WTC11 (cell line): ENCODE results near the gene LPP.

Source experiments
- ESRRA ChIP-seq: sonication (generic); formaldehyde crosslinking; IDR thresholded peaks from 2 replicates; pipeline ENCODE4 v1.8.1; 2022; ENCODE audit warnings: mild to moderate bottlenecking, missing genetic modification reagents, borderline replicate concordance
- JUN ChIP-seq: sonication (generic); formaldehyde crosslinking; IDR thresholded peaks from 2 replicates; pipeline ENCODE4 v1.8.0; 2023; ENCODE audit warnings: mild to moderate bottlenecking, missing genetic modification reagents
- OVOL2 ChIP-seq: fragments of 250-450 bp; sonication (Bioruptor Pico); IDR thresholded peaks from 2 replicates; pipeline ENCODE4 v1.9.0; 2021; ENCODE audit warnings: mild to moderate bottlenecking, borderline replicate concordance
- TF ChIP-seq, protein P1 (sequence below): sonication (generic); formaldehyde crosslinking; IDR thresholded peaks from 2 replicates; pipeline ENCODE4 v1.8.1; 2022; ENCODE audit warnings: low read depth, missing genetic modification reagents, borderline replicate concordance
- TF ChIP-seq, protein P2 (sequence below): fragments of 250-450 bp; sonication (Bioruptor Pico); IDR thresholded peaks from 2 replicates; pipeline ENCODE4 v1.8.0; 2021; ENCODE audit warnings: mild to moderate bottlenecking
- TF ChIP-seq, protein P3 (sequence below): fragments of 200-600 bp; IDR thresholded peaks from 2 replicates; pipeline ENCODE4 v1.8.0; 2022; ENCODE audit warnings: antibody characterized with exemption

DNA sequence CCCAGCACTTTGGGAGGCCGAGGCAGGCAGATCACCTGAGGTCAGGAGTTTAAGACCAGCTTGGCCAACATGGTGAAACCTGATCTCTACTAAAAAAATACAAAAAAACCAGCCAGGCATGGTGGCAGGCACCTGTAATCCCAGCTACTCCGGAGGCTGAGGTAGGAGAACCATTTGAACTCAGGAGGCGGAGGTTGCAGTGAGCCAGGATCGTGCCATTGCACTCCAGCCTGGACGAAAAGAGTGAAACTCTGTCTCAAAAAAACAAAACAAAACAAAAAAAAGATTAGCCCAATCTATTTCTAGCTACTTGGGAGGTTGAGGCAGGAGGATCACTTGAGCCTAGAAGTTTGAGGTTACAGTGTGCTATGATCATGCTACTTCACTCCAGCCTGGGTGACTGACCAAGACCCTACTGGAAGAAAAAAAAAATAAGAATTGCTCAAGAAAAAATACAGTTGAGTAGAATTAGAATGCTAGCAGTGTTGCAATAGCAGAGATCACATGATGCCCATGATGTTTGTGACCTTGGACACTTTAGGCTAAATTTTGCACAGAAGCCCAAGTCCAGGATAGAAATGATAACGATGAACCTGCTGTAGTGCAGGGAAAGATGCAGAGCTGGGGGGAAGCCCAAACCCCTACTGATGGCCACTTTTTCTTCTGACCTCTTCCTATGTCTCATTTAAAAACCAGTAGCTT, 162.2 kb downstream of the LPP start:
- TF ChIP-seq, protein P1, sequence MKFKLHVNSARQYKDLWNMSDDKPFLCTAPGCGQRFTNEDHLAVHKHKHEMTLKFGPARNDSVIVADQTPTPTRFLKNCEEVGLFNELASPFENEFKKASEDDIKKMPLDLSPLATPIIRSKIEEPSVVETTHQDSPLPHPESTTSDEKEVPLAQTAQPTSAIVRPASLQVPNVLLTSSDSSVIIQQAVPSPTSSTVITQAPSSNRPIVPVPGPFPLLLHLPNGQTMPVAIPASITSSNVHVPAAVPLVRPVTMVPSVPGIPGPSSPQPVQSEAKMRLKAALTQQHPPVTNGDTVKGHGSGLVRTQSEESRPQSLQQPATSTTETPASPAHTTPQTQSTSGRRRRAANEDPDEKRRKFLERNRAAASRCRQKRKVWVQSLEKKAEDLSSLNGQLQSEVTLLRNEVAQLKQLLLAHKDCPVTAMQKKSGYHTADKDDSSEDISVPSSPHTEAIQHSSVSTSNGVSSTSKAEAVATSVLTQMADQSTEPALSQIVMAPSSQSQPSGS (CRISPR knock-in tag) = no peak
- TF ChIP-seq, protein P2, sequence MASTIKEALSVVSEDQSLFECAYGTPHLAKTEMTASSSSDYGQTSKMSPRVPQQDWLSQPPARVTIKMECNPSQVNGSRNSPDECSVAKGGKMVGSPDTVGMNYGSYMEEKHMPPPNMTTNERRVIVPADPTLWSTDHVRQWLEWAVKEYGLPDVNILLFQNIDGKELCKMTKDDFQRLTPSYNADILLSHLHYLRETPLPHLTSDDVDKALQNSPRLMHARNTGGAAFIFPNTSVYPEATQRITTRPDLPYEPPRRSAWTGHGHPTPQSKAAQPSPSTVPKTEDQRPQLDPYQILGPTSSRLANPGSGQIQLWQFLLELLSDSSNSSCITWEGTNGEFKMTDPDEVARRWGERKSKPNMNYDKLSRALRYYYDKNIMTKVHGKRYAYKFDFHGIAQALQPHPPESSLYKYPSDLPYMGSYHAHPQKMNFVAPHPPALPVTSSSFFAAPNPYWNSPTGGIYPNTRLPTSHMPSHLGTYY (CRISPR knock-in tag) = no peak
- TF ChIP-seq OVOL2 (CRISPR knock-in tag) (no peak), JUN (no peak), ESRRA (CRISPR knock-in tag) (no peak)
- TF ChIP-seq, protein P3, sequence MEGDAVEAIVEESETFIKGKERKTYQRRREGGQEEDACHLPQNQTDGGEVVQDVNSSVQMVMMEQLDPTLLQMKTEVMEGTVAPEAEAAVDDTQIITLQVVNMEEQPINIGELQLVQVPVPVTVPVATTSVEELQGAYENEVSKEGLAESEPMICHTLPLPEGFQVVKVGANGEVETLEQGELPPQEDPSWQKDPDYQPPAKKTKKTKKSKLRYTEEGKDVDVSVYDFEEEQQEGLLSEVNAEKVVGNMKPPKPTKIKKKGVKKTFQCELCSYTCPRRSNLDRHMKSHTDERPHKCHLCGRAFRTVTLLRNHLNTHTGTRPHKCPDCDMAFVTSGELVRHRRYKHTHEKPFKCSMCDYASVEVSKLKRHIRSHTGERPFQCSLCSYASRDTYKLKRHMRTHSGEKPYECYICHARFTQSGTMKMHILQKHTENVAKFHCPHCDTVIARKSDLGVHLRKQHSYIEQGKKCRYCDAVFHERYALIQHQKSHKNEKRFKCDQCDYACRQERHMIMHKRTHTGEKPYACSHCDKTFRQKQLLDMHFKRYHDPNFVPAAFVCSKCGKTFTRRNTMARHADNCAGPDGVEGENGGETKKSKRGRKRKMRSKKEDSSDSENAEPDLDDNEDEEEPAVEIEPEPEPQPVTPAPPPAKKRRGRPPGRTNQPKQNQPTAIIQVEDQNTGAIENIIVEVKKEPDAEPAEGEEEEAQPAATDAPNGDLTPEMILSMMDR = no peak
